Right lobe of liver (tissue), 6 donors: Measurements from ENCODE around the gene ARX. TPM values are rescaled to one million over a fixed set of nuclear protein-coding genes. Genes with fewer than 3 reads are reported as not detected.

Experiments
- ATAC-seq, 4 donors: fragments of 200-7000 bp; cut with Tn5 transposase; one replicate each; pipeline ENCODE4 v1.9.1; 2020; ENCODE audit warnings: mild to moderate bottlenecking in 4 of 4, moderate library complexity in 4 of 4
- DNase-seq, 3 donors: peaks; one replicate each; pipeline ENCODE4 v3.0.0-alpha.2; 2020
- H3K27ac ChIP-seq, 3 donors: fragments of 200-600 bp; one replicate each; pipeline ENCODE4 v1.8.0; 2022
- H3K27me3 ChIP-seq, 2 donors: fragments of 200-600 bp; one replicate each; pipeline ENCODE4 v1.8.0; 2022
- H3K36me3 ChIP-seq, 4 donors: fragments of 200-600 bp; sonication (generic) in 1 of 4; one replicate each; pipeline versions ENCODE4 v1.5.1 to v1.8.0; 2017 to 2022; ENCODE audit warnings: control low read depth in 1 of 4
- H3K4me1 ChIP-seq, 4 donors: fragments of 200-600 bp; sonication (generic) in 1 of 4; one replicate each; pipeline versions ENCODE4 v1.5.1 to v1.8.0; 2017 to 2022; ENCODE audit warnings: control low read depth in 1 of 4
- H3K4me3 ChIP-seq, 3 donors: fragments of 200-600 bp; one replicate each; pipeline ENCODE4 v1.8.0; 2022
- H3K9me3 ChIP-seq, 4 donors: fragments of 200-600 bp; sonication (generic) in 1 of 4; one replicate each; pipeline versions ENCODE4 v1.5.1 to v1.8.0; 2017 to 2022; ENCODE audit warnings: control low read depth in 1 of 4
- CTCF ChIP-seq, 4 donors: fragments of 200-600 bp in 3 of 4; fragments of 450-650 bp in 1 of 4; IDR thresholded peaks; one replicate each; pipeline versions ENCODE4 v1.5.1 to v1.8.0; 2016 to 2022; ENCODE audit warnings: antibody characterized with exemption in 4 of 4, mild to moderate bottlenecking in 2 of 4
- POLR2A ChIP-seq: fragments of 450-650 bp; IDR thresholded peaks from one replicate; pipeline ENCODE4 v1.6.1; 2017; ENCODE audit warnings: antibody characterized with exemption, mild to moderate bottlenecking
- WGBS: methylation state at CpG from one replicate; pipeline ENCODE4 v1.1.6; 2018; ENCODE audit warnings: low coverage, low lambda C conversion rate; ENCODE audit not compliant: insufficient coverage; ENCODE audit errors: missing lambda C conversion rate; 5-methylcytosine and 5-hydroxymethylcytosine counted together
- intact Hi-C, 2 donors: fragments of 100-400 bp; cut with DNase I; formaldehyde crosslinking; loops; one replicate each; pipeline versions ENCODE4 v1.11.2 to v1.14.1; 2022
- total RNA-seq, 6 experiments: library from RNA; depleted of rRNA in 2 of 6; stranded (reverse); fragments of >200 nt in 2 of 6; fragmentation: NEBNext Ultra II Directional in 3 of 6; extraction: Animal tissue kit (Norgen Biotek cat#: 25700) in 3 of 6; gene quantifications; one replicate each; pipeline versions ENCODE4 v1.1.0 to v1.2.4, GENCODE V29; 2016 to 2023
- donor health status: DM: no; HTN: yes; CAD: no.
- donor health status: DM: no; HTN: no; CAD: no.
- donor health status: DM: no; HTN: no; CAD: no.
- donor health status: DM: no; HTN: yes; CAD: no.
- donor health status: DM: no; HTN: yes; CAD: no.

Gene ARX
- total RNA-seq, 6 experiments from 2014 or later, result not detected

GRCh38 chrX:25004485-25005032 lies 11.2 kb downstream of the ARX start:
- intact Hi-C loops, result no loop called here
- ATAC-seq (peak in 1 of 4 donors; percentile 17), DNase-seq (no peak)
- no peaks in the 10 kb centered on the region for H3K36me3 ChIP-seq
- peaks cover 7 to 31% of the 10 kb centered on the region in 2 donors for H3K27me3 ChIP-seq
- no peak overlapping the region for H3K4me3 ChIP-seq
- no peak for TF ChIP-seq POLR2A
- TF ChIP-seq CTCF (IDR thresholded peaks at IDR 0.05), result no peak
- no peak overlapping the region for H3K27ac ChIP-seq
- WGBS, result 17% methylated on average over 7 of the region's 59 CpGs
- H3K9me3 ChIP-seq, result no peaks in the 10 kb centered on the region
- H3K4me1 ChIP-seq, result no peaks in the 10 kb centered on the region

GRCh38 chrX:25004040-25004439 lies 11.7 kb downstream of the ARX start:
- TF ChIP-seq POLR2A (no peak), CTCF (IDR thresholded peaks at IDR 0.05) (no peak)
- Histone ChIP-seq H3K9me3 (no peaks in the 10 kb centered on the region), H3K4me3 (no peak overlapping the region), H3K27me3 (peaks cover 7 to 31% of the 10 kb centered on the region in 2 donors), H3K4me1 (no peaks in the 10 kb centered on the region), H3K27ac (no peak overlapping the region), H3K36me3 (no peaks in the 10 kb centered on the region)
- ATAC-seq (no peak), DNase-seq (no peak)
- 32% methylated on average over 10 of the region's 10 CpGs for WGBS
- intact Hi-C loops, result no loop called here

GRCh38 chrX:25003066-25003849 lies 12.5 kb downstream of the ARX start:
- H3K4me1 ChIP-seq, result no peaks in the 10 kb centered on the region
- H3K4me3 ChIP-seq, result no peak overlapping the region
- H3K27me3 ChIP-seq, result peaks cover 7 to 31% of the 10 kb centered on the region in 2 donors
- no peaks in the 10 kb centered on the region for H3K36me3 ChIP-seq
- H3K27ac ChIP-seq, result no peak overlapping the region
- ATAC-seq (peak in 1 of 4 donors; percentile 20), DNase-seq (no peak)
- intact Hi-C loops, result no loop called here
- no peak for TF ChIP-seq POLR2A
- no peak for TF ChIP-seq CTCF (IDR thresholded peaks at IDR 0.05)
- 17% methylated on average over 29 of the region's 40 CpGs for WGBS
- H3K9me3 ChIP-seq, result no peaks in the 10 kb centered on the region

- 33% methylated on average over 9 of the region's 33 CpGs for WGBS
- ATAC-seq, result no peak
- H3K9me3 ChIP-seq, result no peaks in the 10 kb centered on the region
- no peak overlapping the region for H3K27ac ChIP-seq
- no peak overlapping the region for H3K4me3 ChIP-seq
- DNase-seq, result no peak
- no peaks in the 10 kb centered on the region for H3K36me3 ChIP-seq
- TF ChIP-seq POLR2A, result no peak
- no peak for TF ChIP-seq CTCF (IDR thresholded peaks at IDR 0.05)
- peaks cover 7 to 31% of the 10 kb centered on the region in 2 donors for H3K27me3 ChIP-seq
- no peaks in the 10 kb centered on the region for H3K4me1 ChIP-seq
- intact Hi-C loops, result no loop called here
Measured at GRCh38 chrX:25002661-25003020, 13.1 kb downstream of the ARX start.
